Osteoblast (primary cell): ENCODE data around the gene RSAD2. TPM values are rescaled to one million over a fixed set of nuclear protein-coding genes. Genes with fewer than 3 reads are reported as not detected.

Experiments
- DNase-seq: peaks from one replicate; pipeline ENCODE4 v3.0.0; 2011; ENCODE audit warnings: low spot score, mixed read lengths; ENCODE audit not compliant: insufficient read length; ENCODE audit errors: missing footprints
- H2AFZ ChIP-seq: 2 replicates; pipeline ENCODE4 v1.6.0; 2011; ENCODE audit warnings: mild to moderate bottlenecking, low read length
- H3K27ac ChIP-seq: 2 replicates; pipeline ENCODE4 v1.5.1; 2011; ENCODE audit warnings: mild to moderate bottlenecking, low read depth, low read length, moderate library complexity
- H3K27me3 ChIP-seq: 2 replicates; pipeline ENCODE4 v1.6.0; 2012; ENCODE audit warnings: mild to moderate bottlenecking, control low read depth, inconsistent platforms, low read length, moderate library complexity; ENCODE audit not compliant: insufficient read depth
- H3K36me3 ChIP-seq: 2 replicates; pipeline ENCODE4 v1.5.1; 2011; ENCODE audit warnings: mild to moderate bottlenecking, low read length, control low read depth, moderate library complexity; ENCODE audit not compliant: insufficient read depth
- H3K4me1 ChIP-seq: 2 replicates; pipeline ENCODE4 v1.5.1; 2011; ENCODE audit warnings: mild to moderate bottlenecking, low read length, control low read depth, moderate library complexity; ENCODE audit not compliant: insufficient read depth
- H3K4me2 ChIP-seq: 2 replicates; pipeline ENCODE4 v1.6.0; 2011; ENCODE audit warnings: mild to moderate bottlenecking, low read length; ENCODE audit not compliant: insufficient read depth
- H3K4me3 ChIP-seq: fragments of 200-600 bp; sonication (generic); 3 replicates; pipeline ENCODE4 v1.5.1; 2012; ENCODE audit warnings: mild to moderate bottlenecking, low read length, inconsistent platforms; ENCODE audit not compliant: insufficient read depth
- H3K79me2 ChIP-seq: 2 replicates; pipeline ENCODE4 v1.6.0; 2012; ENCODE audit warnings: mild to moderate bottlenecking, low read length, control low read depth, inconsistent platforms; ENCODE audit not compliant: insufficient read depth
- H3K9me3 ChIP-seq: 2 replicates; pipeline ENCODE4 v1.5.1; 2011; ENCODE audit warnings: low read depth, low read length, control low read depth
- H4K20me1 ChIP-seq: 2 replicates; pipeline ENCODE4 v1.6.0; 2012; ENCODE audit warnings: mild to moderate bottlenecking, low read length, control low read depth; ENCODE audit not compliant: insufficient read depth
- total RNA-seq: library from RNA; depleted of rRNA; stranded (reverse); fragments of >200 nt; gene quantifications from 2 replicates; pipeline ENCODE4 v1.2.3, GENCODE V29; 2012
- TF ChIP-seq, protein P1 (sequence below): IDR thresholded peaks from 2 replicates; pipeline ENCODE4 v1.5.1; 2011; ENCODE audit warnings: mild to moderate bottlenecking, low read depth, low read length, moderate library complexity; ENCODE audit errors: extremely low read depth

Gene RSAD2
- total RNA-seq, 1 donor: 0.72 TPM

DNA sequence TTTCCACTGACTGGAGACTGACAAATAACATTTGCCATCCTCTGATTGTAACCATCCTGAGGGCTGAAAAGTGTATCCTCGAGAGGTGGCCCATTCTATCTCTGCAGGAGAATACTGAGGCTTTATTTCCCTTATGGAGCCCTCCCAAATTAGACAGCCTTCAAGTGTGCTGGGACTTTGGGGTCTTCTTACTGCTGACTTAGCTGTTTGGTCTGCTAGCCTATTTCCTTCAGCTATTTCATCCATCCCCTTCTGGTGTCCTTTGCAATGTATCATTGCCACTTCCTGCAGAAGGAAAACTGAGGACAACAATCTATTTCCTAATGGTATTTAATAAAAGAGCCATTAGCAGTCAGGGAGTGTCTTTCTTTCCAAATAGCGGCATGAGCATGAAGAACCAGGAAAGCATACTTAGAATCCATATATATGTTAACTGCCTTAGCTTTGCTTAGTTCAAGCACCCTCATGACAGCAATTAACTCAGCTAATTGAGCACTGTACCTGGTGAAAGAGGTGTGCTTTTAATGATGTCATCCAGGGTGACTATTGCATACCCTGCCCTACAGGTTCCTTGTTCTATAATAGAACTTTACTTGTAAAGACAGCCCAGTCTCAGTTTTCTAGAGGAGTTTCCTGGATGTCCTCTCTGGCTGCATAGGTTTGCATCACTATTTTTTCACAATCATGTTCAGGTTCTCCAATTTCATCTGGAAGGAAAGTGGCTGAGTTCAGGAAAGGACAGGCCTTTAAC, 35.9 kb upstream of the RSAD2 start:
- H3K36me3 ChIP-seq: no peaks in the 10 kb centered on the region
- no peak for DNase-seq
- H3K4me1 ChIP-seq: no peaks in the 10 kb centered on the region
- TF ChIP-seq, protein P1, sequence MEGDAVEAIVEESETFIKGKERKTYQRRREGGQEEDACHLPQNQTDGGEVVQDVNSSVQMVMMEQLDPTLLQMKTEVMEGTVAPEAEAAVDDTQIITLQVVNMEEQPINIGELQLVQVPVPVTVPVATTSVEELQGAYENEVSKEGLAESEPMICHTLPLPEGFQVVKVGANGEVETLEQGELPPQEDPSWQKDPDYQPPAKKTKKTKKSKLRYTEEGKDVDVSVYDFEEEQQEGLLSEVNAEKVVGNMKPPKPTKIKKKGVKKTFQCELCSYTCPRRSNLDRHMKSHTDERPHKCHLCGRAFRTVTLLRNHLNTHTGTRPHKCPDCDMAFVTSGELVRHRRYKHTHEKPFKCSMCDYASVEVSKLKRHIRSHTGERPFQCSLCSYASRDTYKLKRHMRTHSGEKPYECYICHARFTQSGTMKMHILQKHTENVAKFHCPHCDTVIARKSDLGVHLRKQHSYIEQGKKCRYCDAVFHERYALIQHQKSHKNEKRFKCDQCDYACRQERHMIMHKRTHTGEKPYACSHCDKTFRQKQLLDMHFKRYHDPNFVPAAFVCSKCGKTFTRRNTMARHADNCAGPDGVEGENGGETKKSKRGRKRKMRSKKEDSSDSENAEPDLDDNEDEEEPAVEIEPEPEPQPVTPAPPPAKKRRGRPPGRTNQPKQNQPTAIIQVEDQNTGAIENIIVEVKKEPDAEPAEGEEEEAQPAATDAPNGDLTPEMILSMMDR: no peak
- no peaks in the 10 kb centered on the region for H4K20me1 ChIP-seq
- H2AFZ ChIP-seq: no peak overlapping the region
- no peak overlapping the region for H3K27ac ChIP-seq
- no peaks in the 10 kb centered on the region for H3K27me3 ChIP-seq
- H3K79me2 ChIP-seq: no peaks in the 10 kb centered on the region
- H3K9me3 ChIP-seq: peaks cover 14% of the 10 kb centered on the region
- H3K4me2 ChIP-seq: no peak overlapping the region
- H3K4me3 ChIP-seq: no peak overlapping the region

DNA sequence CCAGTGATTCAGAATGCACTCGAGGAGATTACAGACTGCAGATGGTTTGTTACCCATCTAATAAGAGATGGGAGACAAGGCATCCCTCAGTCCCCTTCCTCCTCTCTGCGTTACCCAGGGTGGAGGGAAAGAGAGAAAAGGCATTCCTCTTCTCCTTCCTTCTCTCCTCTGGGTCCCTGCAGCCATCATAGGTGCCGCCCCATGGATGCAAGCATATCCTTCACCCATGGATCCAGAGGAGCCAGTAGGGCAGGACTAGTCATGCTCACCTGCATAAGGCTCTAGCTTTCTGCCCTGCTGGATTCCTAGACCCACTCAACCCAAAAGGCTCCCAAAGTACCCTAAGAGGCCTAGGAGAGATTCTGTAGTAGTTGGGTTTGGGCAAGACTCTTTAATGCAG, 32.3 kb upstream of the RSAD2 start:
- Histone ChIP-seq H3K79me2 (no peaks in the 10 kb centered on the region), H3K4me1 (no peaks in the 10 kb centered on the region), H2AFZ (no peak overlapping the region), H3K9me3 (peaks cover 14% of the 10 kb centered on the region), H3K4me3 (no peak overlapping the region), H4K20me1 (no peaks in the 10 kb centered on the region), H3K27me3 (no peaks in the 10 kb centered on the region), H3K36me3 (no peaks in the 10 kb centered on the region), H3K4me2 (no peak overlapping the region), H3K27ac (no peak overlapping the region)
- TF ChIP-seq, protein P1: no peak
- DNase-seq: no peak

DNA sequence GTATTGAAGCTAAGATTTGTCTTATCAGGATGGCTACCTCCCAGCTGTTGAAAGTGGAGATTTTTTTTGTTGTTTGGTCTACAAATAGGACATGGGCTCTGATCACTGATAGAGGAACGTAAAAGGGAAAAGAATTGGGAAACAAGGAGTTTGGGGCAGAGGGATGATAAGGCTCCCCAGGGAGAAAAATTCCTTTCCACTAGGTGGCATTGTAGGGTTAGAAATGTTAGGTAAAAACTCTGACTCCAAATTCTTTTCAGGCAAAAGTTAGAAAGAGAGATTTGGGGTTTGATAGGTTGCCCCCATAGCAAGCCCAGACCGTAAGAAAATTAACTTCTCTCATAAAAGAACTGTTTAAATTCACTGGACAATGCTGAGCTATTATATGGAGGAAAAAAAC, 31.7 kb upstream of the RSAD2 start:
- no peaks in the 10 kb centered on the region for H3K79me2 ChIP-seq
- no peak overlapping the region for H3K4me2 ChIP-seq
- no peak overlapping the region for H3K27ac ChIP-seq
- no peak overlapping the region for H3K4me3 ChIP-seq
- no peaks in the 10 kb centered on the region for H3K4me1 ChIP-seq
- H3K27me3 ChIP-seq: no peaks in the 10 kb centered on the region
- peaks cover 14% of the 10 kb centered on the region for H3K9me3 ChIP-seq
- H3K36me3 ChIP-seq: no peaks in the 10 kb centered on the region
- TF ChIP-seq, protein P1: no peak
- no peak overlapping the region for H2AFZ ChIP-seq
- DNase-seq: no peak
- no peaks in the 10 kb centered on the region for H4K20me1 ChIP-seq

DNA sequence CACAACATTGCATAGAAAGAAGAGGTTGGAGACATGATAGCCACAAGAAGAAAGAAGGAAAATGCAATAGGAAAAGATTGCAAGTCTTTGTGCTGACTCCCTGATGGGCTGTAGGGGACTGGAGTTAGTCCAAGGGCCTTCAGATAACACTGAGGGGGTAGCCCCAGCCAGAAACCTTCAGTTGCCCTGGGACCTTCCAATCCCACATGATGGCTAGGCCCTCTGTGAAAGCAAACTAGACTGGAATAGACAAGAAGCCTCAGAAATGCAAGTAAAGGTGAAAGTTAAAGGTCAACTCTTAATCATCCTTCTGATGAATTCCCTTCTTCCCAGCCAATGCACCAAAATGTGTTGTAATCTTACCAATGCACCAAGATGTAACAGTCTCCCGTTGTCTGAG, 31.0 kb upstream of the RSAD2 start:
- Histone ChIP-seq H3K9me3 (peaks cover 14% of the 10 kb centered on the region), H3K4me1 (no peaks in the 10 kb centered on the region), H3K27ac (no peak overlapping the region), H4K20me1 (no peaks in the 10 kb centered on the region), H2AFZ (no peak overlapping the region), H3K36me3 (no peaks in the 10 kb centered on the region), H3K4me3 (no peak overlapping the region), H3K79me2 (no peaks in the 10 kb centered on the region), H3K27me3 (no peaks in the 10 kb centered on the region), H3K4me2 (no peak overlapping the region)
- TF ChIP-seq, protein P1: no peak
- DNase-seq: no peak
